Measurements from ENCODE around the gene MMP24. TPM values are rescaled to one million over a fixed set of nuclear protein-coding genes. Genes with fewer than 3 reads are reported as not detected.
A peak's percentile ranks its signal among the peaks of the same experiment; 100 is the strongest.

MMP24 gene
- total RNA-seq, 1 experiment from 2014 or later, result 23.0 TPM

GRCh38 chr20:35276408-35276807, 49.9 kb downstream of the MMP24 start:
- Histone ChIP-seq H2BK120ac (ENCODE audit: low read depth, low read length, poor library complexity, severe bottlenecking) (no peak overlapping the region), H3K18ac (ENCODE audit: insufficient read length, low read depth, low read length) (no peak overlapping the region), H3K4me2 (ENCODE audit: insufficient read depth, insufficient read length, low read length) (no peak overlapping the region), H3K23me2 (ENCODE audit: insufficient read length, low read depth, low read length, poor library complexity, severe bottlenecking) (peaks cover 7% of the 10 kb centered on the region), H4K8ac (replicated peaks; ENCODE audit: insufficient read length, low read depth, low read length) (no peak overlapping the region), H2BK12ac (ENCODE audit: insufficient read length, low read depth, low read length) (no peak overlapping the region), H3K79me1 (ENCODE audit: insufficient read depth, low read depth, low read length, poor library complexity, severe bottlenecking) (no peaks in the 10 kb centered on the region), H4K20me1 (ENCODE audit: control insufficient read depth, insufficient read depth, insufficient read length) (no peaks in the 10 kb centered on the region), H3K14ac (ENCODE audit: insufficient read depth, low read length) (no peak overlapping the region), H4K5ac (ENCODE audit: insufficient read length, low read depth, low read length) (no peak overlapping the region), H3K27me3 (ENCODE audit: insufficient read depth, low read length) (no peaks in the 10 kb centered on the region), H3T11ph (ENCODE audit: low read length) (no peak overlapping the region), H2BK5ac (ENCODE audit: insufficient read length, low read length) (no peak overlapping the region), H3K79me2 (ENCODE audit: insufficient read depth, low read length) (no peaks in the 10 kb centered on the region), H3K4me1 (ENCODE audit: insufficient read depth, low read length) (no peaks in the 10 kb centered on the region; the same call in 1 of the 2 replicates), H2BK15ac (ENCODE audit: low read depth, low read length) (no peak overlapping the region), H4K91ac (ENCODE audit: insufficient read length, low read depth, low read length) (no peak overlapping the region), H2BK20ac (ENCODE audit: low read depth, low read length, poor library complexity, severe bottlenecking) (no peak overlapping the region), H3K9ac (ENCODE audit: extremely low read depth, insufficient read length, low read length) (no peak overlapping the region), H3K4ac (ENCODE audit: low read depth, low read length) (no peak overlapping the region), H3K56ac (ENCODE audit: insufficient read length, low read depth, low read length) (no peak overlapping the region), H2AK5ac (ENCODE audit: insufficient read length, low read length) (no peak overlapping the region), H2AFZ (ENCODE audit: low read length) (no peak overlapping the region), H3K23ac (ENCODE audit: insufficient read length, low read depth, low read length) (no peak overlapping the region), H3K9me3 (ENCODE audit: control insufficient read depth, low read depth, low read length) (no peaks in the 10 kb centered on the region), H3K27ac (ENCODE audit: insufficient read length, low read depth, low read length) (no peak overlapping the region)
- Mint-ChIP-seq H3K4me3 (peak overlapping the region; percentile 42 to 90; a peak in 4 of 5 replicates), H3K36me3 (ENCODE audit: insufficient read depth in 1 of 3, low read depth in 3 of 3) (peaks cover 21 to 49% (median 45%) of the 10 kb centered on the region in 3 experiments; a peak in 6 of 7 replicates), H3K27ac (peak overlapping the region in 1 of 3 experiments; percentile 47; a peak in 1 of 7 replicates), H3K9me3 (no peaks in the 10 kb centered on the region; a peak in 2 of 5 replicates), H3K4me1 (peaks cover 15 to 24% of the 10 kb centered on the region in 2 experiments), H3K27me3 (ENCODE audit: low read depth) (no peaks in the 10 kb centered on the region; the same call in 1 of the 2 replicates)
- WGBS (ENCODE audit: extremely low coverage, insufficient read length, low lambda C conversion rate), result no CpG with 5 or more reads among the region's 6 CpGs
- no peak for DNase-seq
- TF ChIP-seq, protein P1, sequence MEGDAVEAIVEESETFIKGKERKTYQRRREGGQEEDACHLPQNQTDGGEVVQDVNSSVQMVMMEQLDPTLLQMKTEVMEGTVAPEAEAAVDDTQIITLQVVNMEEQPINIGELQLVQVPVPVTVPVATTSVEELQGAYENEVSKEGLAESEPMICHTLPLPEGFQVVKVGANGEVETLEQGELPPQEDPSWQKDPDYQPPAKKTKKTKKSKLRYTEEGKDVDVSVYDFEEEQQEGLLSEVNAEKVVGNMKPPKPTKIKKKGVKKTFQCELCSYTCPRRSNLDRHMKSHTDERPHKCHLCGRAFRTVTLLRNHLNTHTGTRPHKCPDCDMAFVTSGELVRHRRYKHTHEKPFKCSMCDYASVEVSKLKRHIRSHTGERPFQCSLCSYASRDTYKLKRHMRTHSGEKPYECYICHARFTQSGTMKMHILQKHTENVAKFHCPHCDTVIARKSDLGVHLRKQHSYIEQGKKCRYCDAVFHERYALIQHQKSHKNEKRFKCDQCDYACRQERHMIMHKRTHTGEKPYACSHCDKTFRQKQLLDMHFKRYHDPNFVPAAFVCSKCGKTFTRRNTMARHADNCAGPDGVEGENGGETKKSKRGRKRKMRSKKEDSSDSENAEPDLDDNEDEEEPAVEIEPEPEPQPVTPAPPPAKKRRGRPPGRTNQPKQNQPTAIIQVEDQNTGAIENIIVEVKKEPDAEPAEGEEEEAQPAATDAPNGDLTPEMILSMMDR (conservative IDR thresholded peaks at IDR 0.05), result no peak
